ENCODE measurements around the gene SNX2.

Gene SNX2

GRCh38 chr5:122774861-122775549 lies at the start of gene SNX2:
Gene SNX2, plus strand, starts transcription at chr5:122775080. Its CDS starts 24 bp downstream, at chr5:122775104.
- H3K4me3 ChIP-seq (ENCODE audit: low read length), result peak within 1 kb of the TSS; percentile 94
- no peak for DNase-seq (ENCODE audit: low read depth)
- TF ChIP-seq CTCF (conservative IDR thresholded peaks at IDR 0.05; ENCODE audit: low read depth, low read length), result peak; percentile 27

GRCh38 chr5:122727112-122727541 lies 47.8 kb upstream of the SNX2 start:
- DNase-seq (ENCODE audit: low read depth), result peak; percentile 45
- no peak overlapping the region for H3K4me3 ChIP-seq (ENCODE audit: low read length)
- no peak for TF ChIP-seq CTCF (conservative IDR thresholded peaks at IDR 0.05; ENCODE audit: low read depth, low read length)

- no peak for TF ChIP-seq CTCF (conservative IDR thresholded peaks at IDR 0.05; ENCODE audit: low read depth, low read length)
- DNase-seq (ENCODE audit: low read depth), result no peak
Measured at GRCh38 chr5:122730037-122730436, 44.8 kb upstream of the SNX2 start.

GRCh38 chr5:122730456-122730855 lies 44.4 kb upstream of the SNX2 start:
- no peak for DNase-seq (ENCODE audit: low read depth)
- no peak for TF ChIP-seq CTCF (conservative IDR thresholded peaks at IDR 0.05; ENCODE audit: low read depth, low read length)

More at GRCh38 chr5:122730037-122730436, 44.8 kb upstream of the SNX2 start:
- no peak overlapping the region for H3K4me3 ChIP-seq (ENCODE audit: low read length)

GRCh38 chr5:122736086-122736845 lies 38.6 kb upstream of the SNX2 start:
- DNase-seq (ENCODE audit: low read depth), result no peak
- no peak for TF ChIP-seq CTCF (conservative IDR thresholded peaks at IDR 0.05; ENCODE audit: low read depth, low read length)
- H3K4me3 ChIP-seq (ENCODE audit: low read length), result no peak overlapping the region

More at GRCh38 chr5:122730456-122730855, 44.4 kb upstream of the SNX2 start:
- no peak overlapping the region for H3K4me3 ChIP-seq (ENCODE audit: low read length)

- DNase-seq (ENCODE audit: low read depth), result no peak
- no peak for TF ChIP-seq CTCF (conservative IDR thresholded peaks at IDR 0.05; ENCODE audit: low read depth, low read length)
- no peak overlapping the region for H3K4me3 ChIP-seq (ENCODE audit: low read length)
Measured at GRCh38 chr5:122738088-122738487, 36.8 kb upstream of the SNX2 start.
